Loucy (cell line): ENCODE data around the gene SEPTIN2.

Source experiments
- H2AFZ ChIP-seq: fragments of 200-600 bp; sonication (generic); 2 replicates; pipeline ENCODE4 v1.6.0; 2016; ENCODE audit warnings: antibody characterized with exemption, mild to moderate bottlenecking, low read length, moderate library complexity
- H3F3A ChIP-seq: fragments of 200-600 bp; 2 replicates; pipeline ENCODE4 v1.6.0; 2016; ENCODE audit warnings: antibody characterized with exemption, low read depth, mild to moderate bottlenecking
- H3K27me3 ChIP-seq: fragments of 200-600 bp; sonication (generic); 2 replicates; pipeline ENCODE4 v1.6.1; 2014; ENCODE audit warnings: low read length, mild to moderate bottlenecking; ENCODE audit not compliant: insufficient read depth, poor library complexity, severe bottlenecking
- H3K36me3 ChIP-seq: fragments of 200-600 bp; sonication (generic); 2 replicates; pipeline ENCODE4 v1.6.1; 2016; ENCODE audit warnings: low read length; ENCODE audit not compliant: insufficient read depth
- H3K4me1 ChIP-seq: fragments of 200-600 bp; sonication (generic); 2 replicates; pipeline ENCODE4 v1.5.1; 2014; ENCODE audit warnings: low read length, mild to moderate bottlenecking; ENCODE audit not compliant: insufficient read depth, poor library complexity, severe bottlenecking
- H3K4me2 ChIP-seq: fragments of 200-600 bp; sonication (generic); 2 replicates; pipeline ENCODE4 v1.6.0; 2014; ENCODE audit warnings: antibody characterized with exemption, low read length, low read depth, mild to moderate bottlenecking; ENCODE audit not compliant: poor library complexity, severe bottlenecking
- H3K4me3 ChIP-seq: fragments of 200-600 bp; sonication (generic); 2 replicates; pipeline ENCODE4 v1.5.1; 2014; ENCODE audit warnings: low read length, mild to moderate bottlenecking, mixed read lengths; ENCODE audit not compliant: poor library complexity, severe bottlenecking
- H3K79me2 ChIP-seq: fragments of 200-600 bp; sonication (generic); 2 replicates; pipeline ENCODE4 v1.6.1; 2014; ENCODE audit warnings: low read length; ENCODE audit not compliant: insufficient read depth
- H3K9ac ChIP-seq: fragments of 200-600 bp; sonication (generic); 2 replicates; pipeline ENCODE4 v1.6.0; 2014; ENCODE audit warnings: mild to moderate bottlenecking, low read depth, low read length, moderate library complexity; ENCODE audit not compliant: poor library complexity, severe bottlenecking
- H3K9me2 ChIP-seq: fragments of 200-600 bp; sonication (generic); replicated peaks from 2 replicates; pipeline ENCODE4 v1.6.1; 2016; ENCODE audit warnings: low read depth, low read length, mixed read lengths
- H3K9me3 ChIP-seq: fragments of 200-600 bp; sonication (generic); 2 replicates; pipeline ENCODE4 v1.6.1; 2014; ENCODE audit warnings: mild to moderate bottlenecking, antibody characterized with exemption, low read length, low read depth; ENCODE audit not compliant: insufficient read depth
- H4K20me1 ChIP-seq: fragments of 200-600 bp; sonication (generic); 2 replicates; pipeline ENCODE4 v1.6.0; 2014; ENCODE audit warnings: antibody characterized with exemption, low read length, mild to moderate bottlenecking; ENCODE audit not compliant: insufficient read depth, poor library complexity, severe bottlenecking
- EZH2phosphoT487 ChIP-seq: fragments of 200-600 bp; IDR thresholded peaks from 2 replicates; pipeline ENCODE4 v1.6.1; 2018; ENCODE audit warnings: antibody characterized with exemption, mild to moderate bottlenecking, moderate library complexity, borderline replicate concordance
- TF ChIP-seq, protein P1 (sequence below): fragments of 200-600 bp; sonication (generic); conservative IDR thresholded peaks from 2 replicates; pipeline ENCODE4 v1.5.1; 2014; ENCODE audit warnings: mild to moderate bottlenecking, antibody characterized with exemption, low read length

The SEPTIN2 gene

GRCh38 chr2:241339839-241340630 is 24.3 kb downstream of the SEPTIN2 start:
- Histone ChIP-seq H3K9me2 (no peaks in the 10 kb centered on the region), H2AFZ (no peak overlapping the region), H3K79me2 (peaks cover 9% of the 10 kb centered on the region), H4K20me1 (peaks cover 17% of the 10 kb centered on the region), H3K27me3 (no peaks in the 10 kb centered on the region), H3F3A (no peaks in the 10 kb centered on the region), H3K36me3 (peaks cover 87% of the 10 kb centered on the region), H3K9me3 (no peaks in the 10 kb centered on the region), H3K4me1 (peaks cover 6% of the 10 kb centered on the region), H3K4me3 (no peak overlapping the region), H3K4me2 (no peak overlapping the region), H3K9ac (no peak overlapping the region)
- no peak for TF ChIP-seq EZH2phosphoT487
- TF ChIP-seq, protein P1, sequence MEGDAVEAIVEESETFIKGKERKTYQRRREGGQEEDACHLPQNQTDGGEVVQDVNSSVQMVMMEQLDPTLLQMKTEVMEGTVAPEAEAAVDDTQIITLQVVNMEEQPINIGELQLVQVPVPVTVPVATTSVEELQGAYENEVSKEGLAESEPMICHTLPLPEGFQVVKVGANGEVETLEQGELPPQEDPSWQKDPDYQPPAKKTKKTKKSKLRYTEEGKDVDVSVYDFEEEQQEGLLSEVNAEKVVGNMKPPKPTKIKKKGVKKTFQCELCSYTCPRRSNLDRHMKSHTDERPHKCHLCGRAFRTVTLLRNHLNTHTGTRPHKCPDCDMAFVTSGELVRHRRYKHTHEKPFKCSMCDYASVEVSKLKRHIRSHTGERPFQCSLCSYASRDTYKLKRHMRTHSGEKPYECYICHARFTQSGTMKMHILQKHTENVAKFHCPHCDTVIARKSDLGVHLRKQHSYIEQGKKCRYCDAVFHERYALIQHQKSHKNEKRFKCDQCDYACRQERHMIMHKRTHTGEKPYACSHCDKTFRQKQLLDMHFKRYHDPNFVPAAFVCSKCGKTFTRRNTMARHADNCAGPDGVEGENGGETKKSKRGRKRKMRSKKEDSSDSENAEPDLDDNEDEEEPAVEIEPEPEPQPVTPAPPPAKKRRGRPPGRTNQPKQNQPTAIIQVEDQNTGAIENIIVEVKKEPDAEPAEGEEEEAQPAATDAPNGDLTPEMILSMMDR: no peak

- Histone ChIP-seq H3K4me2 (no peak overlapping the region), H3K36me3 (peaks cover 87% of the 10 kb centered on the region)
Measured at GRCh38 chr2:241340631-241341163, 25.0 kb downstream of the SEPTIN2 start.

GRCh38 chr2:241344925-241345651 is 29.4 kb downstream of the SEPTIN2 start:
- no peak overlapping the region for H3K4me2 ChIP-seq
- no peaks in the 10 kb centered on the region for H3K27me3 ChIP-seq
- H3K36me3 ChIP-seq: peaks cover 93% of the 10 kb centered on the region
- H3K4me3 ChIP-seq: no peak overlapping the region
- H3K9ac ChIP-seq: no peak overlapping the region
- no peaks in the 10 kb centered on the region for H3K9me3 ChIP-seq
- no peak overlapping the region for H2AFZ ChIP-seq
- TF ChIP-seq, protein P1: no peak
- peaks cover 6% of the 10 kb centered on the region for H3K4me1 ChIP-seq
- no peaks in the 10 kb centered on the region for H3F3A ChIP-seq
- peaks cover 9% of the 10 kb centered on the region for H3K79me2 ChIP-seq
- H3K9me2 ChIP-seq: no peaks in the 10 kb centered on the region
- peaks cover 10% of the 10 kb centered on the region for H4K20me1 ChIP-seq

More at GRCh38 chr2:241340631-241341163, 25.0 kb downstream of the SEPTIN2 start:
- Histone ChIP-seq H2AFZ (no peak overlapping the region), H3K4me3 (no peak overlapping the region), H3K9me3 (no peaks in the 10 kb centered on the region), H3K9me2 (no peaks in the 10 kb centered on the region), H3K27me3 (no peaks in the 10 kb centered on the region), H3F3A (no peaks in the 10 kb centered on the region), H3K4me1 (peaks cover 6% of the 10 kb centered on the region), H3K79me2 (peaks cover 9% of the 10 kb centered on the region), H4K20me1 (peaks cover 17% of the 10 kb centered on the region), H3K9ac (no peak overlapping the region)
- TF ChIP-seq, protein P1: no peak
